ENCODE results near the gene FAM107B. TPM values are rescaled to one million over a fixed set of nuclear protein-coding genes. Genes with fewer than 3 reads are reported as not detected.

FAM107B gene
- total and polyA plus RNA-seq, 2 experiments from 2014 or later, result 3.4 to 5.2 TPM

GRCh38 chr10:14658331-14659127 lies 116.2 kb downstream of the FAM107B start:
- Histone ChIP-seq H4K20me1 (ENCODE audit: insufficient read depth) (no peaks in the 10 kb centered on the region), H3K27ac (peak overlapping the region; percentile 27), H3K4me2 (ENCODE audit: unreplicated experiment) (peak overlapping the region; percentile 34), H3K4me3 (peak overlapping the region; percentile 41), H3K36me3 (ENCODE audit: low read depth) (no peaks in the 10 kb centered on the region), H3K27me3 (replicated peaks; ENCODE audit: insufficient read depth) (no peaks in the 10 kb centered on the region), H3K9ac (no peak overlapping the region), H3K79me2 (ENCODE audit: insufficient read depth) (no peaks in the 10 kb centered on the region), H3F3A (ENCODE audit: insufficient read depth) (peaks cover 25% of the 10 kb centered on the region), H3K9me3 (ENCODE audit: low read depth) (no peaks in the 10 kb centered on the region), H2AFZ (no peak overlapping the region), H3K9me2 (ENCODE audit: insufficient read depth) (no peaks in the 10 kb centered on the region), H3K4me1 (ENCODE audit: insufficient read depth) (peaks cover 35% of the 10 kb centered on the region)
- in situ Hi-C loops (cut with MboI), result no loop called here
- no peak for TF ChIP-seq EZH2 (IDR thresholded peaks at IDR 0.05; ENCODE audit: insufficient read depth, poor library complexity, severe bottlenecking)
- no peak for TF ChIP-seq EZH2phosphoT487 (IDR thresholded peaks at IDR 0.05; ENCODE audit: insufficient read depth, low read depth)
- 22 to 25% methylated on average over 7 of the region's 7 CpGs for WGBS, 2 experiments (ENCODE audit: low coverage in 1 of 2, low lambda C conversion rate in 2 of 2, missing lambda C conversion rate in 2 of 2)
- peak; percentile 78 for DNase-seq

- Histone ChIP-seq H3K27me3 (replicated peaks; ENCODE audit: insufficient read depth) (no peaks in the 10 kb centered on the region), H3K9me2 (ENCODE audit: insufficient read depth) (no peaks in the 10 kb centered on the region), H3F3A (ENCODE audit: insufficient read depth) (peaks cover 33% of the 10 kb centered on the region), H2AFZ (no peak overlapping the region), H4K20me1 (ENCODE audit: insufficient read depth) (no peaks in the 10 kb centered on the region), H3K79me2 (ENCODE audit: insufficient read depth) (no peaks in the 10 kb centered on the region), H3K9ac (no peak overlapping the region), H3K4me3 (no peak overlapping the region), H3K9me3 (ENCODE audit: low read depth) (no peaks in the 10 kb centered on the region), H3K36me3 (ENCODE audit: low read depth) (no peaks in the 10 kb centered on the region), H3K27ac (no peak overlapping the region), H3K4me1 (ENCODE audit: insufficient read depth) (peaks cover 39% of the 10 kb centered on the region), H3K4me2 (ENCODE audit: unreplicated experiment) (no peak overlapping the region)
- DNase-seq, result no peak
- 78 to 83% methylated on average over 7 of the region's 7 CpGs for WGBS, 2 experiments (ENCODE audit: low coverage in 1 of 2, low lambda C conversion rate in 2 of 2, missing lambda C conversion rate in 2 of 2)
- no peak for TF ChIP-seq EZH2phosphoT487 (IDR thresholded peaks at IDR 0.05; ENCODE audit: insufficient read depth, low read depth)
- no peak for TF ChIP-seq EZH2 (IDR thresholded peaks at IDR 0.05; ENCODE audit: insufficient read depth, poor library complexity, severe bottlenecking)
- in situ Hi-C loops (cut with MboI), result no loop called here
These were observed 118.5 kb downstream of the FAM107B start for GRCh38 chr10:14656052-14656730.

GRCh38 chr10:14654821-14655382 lies 119.8 kb downstream of the FAM107B start:
- no peaks in the 10 kb centered on the region for H4K20me1 ChIP-seq (ENCODE audit: insufficient read depth)
- H3K9ac ChIP-seq, result no peak overlapping the region
- 45 to 47% methylated on average over 3 of the region's 3 CpGs for WGBS, 2 experiments (ENCODE audit: low coverage in 1 of 2, low lambda C conversion rate in 2 of 2, missing lambda C conversion rate in 2 of 2)
- no peaks in the 10 kb centered on the region for H3K9me2 ChIP-seq (ENCODE audit: insufficient read depth)
- H2AFZ ChIP-seq, result no peak overlapping the region
- no peak for DNase-seq
- H3K4me2 ChIP-seq (ENCODE audit: unreplicated experiment), result no peak overlapping the region
- no peaks in the 10 kb centered on the region for H3K9me3 ChIP-seq (ENCODE audit: low read depth)
- in situ Hi-C loops (cut with MboI), result no loop called here
- H3K4me1 ChIP-seq (ENCODE audit: insufficient read depth), result peaks cover 37% of the 10 kb centered on the region
- H3K27ac ChIP-seq, result no peak overlapping the region
- TF ChIP-seq EZH2 (IDR thresholded peaks at IDR 0.05; ENCODE audit: insufficient read depth, poor library complexity, severe bottlenecking), result no peak
- TF ChIP-seq EZH2phosphoT487 (IDR thresholded peaks at IDR 0.05; ENCODE audit: insufficient read depth, low read depth), result no peak
- H3K79me2 ChIP-seq (ENCODE audit: insufficient read depth), result no peaks in the 10 kb centered on the region
- H3K27me3 ChIP-seq (replicated peaks; ENCODE audit: insufficient read depth), result no peaks in the 10 kb centered on the region
- no peak overlapping the region for H3K4me3 ChIP-seq
- peaks cover 33% of the 10 kb centered on the region for H3F3A ChIP-seq (ENCODE audit: insufficient read depth)
- no peaks in the 10 kb centered on the region for H3K36me3 ChIP-seq (ENCODE audit: low read depth)

GRCh38 chr10:14653271-14654161 lies 121.2 kb downstream of the FAM107B start:
- WGBS, 2 experiments (ENCODE audit: low coverage in 1 of 2, low lambda C conversion rate in 2 of 2, missing lambda C conversion rate in 2 of 2), result 17 to 22% methylated on average over 8 of the region's 8 CpGs

More at GRCh38 chr10:14653271-14654161, 121.2 kb downstream of the FAM107B start:
- Histone ChIP-seq H3K9ac (peak overlapping the region; percentile 62), H3K4me3 (peak overlapping the region; percentile 40), H3K4me1 (ENCODE audit: insufficient read depth) (peaks cover 25% of the 10 kb centered on the region), H3K27ac (peak overlapping the region; percentile 72), H3K9me3 (ENCODE audit: low read depth) (no peaks in the 10 kb centered on the region), H3K4me2 (ENCODE audit: unreplicated experiment) (peak overlapping the region; percentile 64), H3K9me2 (ENCODE audit: insufficient read depth) (no peaks in the 10 kb centered on the region), H2AFZ (peak overlapping the region; percentile 51), H4K20me1 (ENCODE audit: insufficient read depth) (no peaks in the 10 kb centered on the region), H3K79me2 (ENCODE audit: insufficient read depth) (no peaks in the 10 kb centered on the region), H3K27me3 (replicated peaks; ENCODE audit: insufficient read depth) (no peaks in the 10 kb centered on the region), H3F3A (ENCODE audit: insufficient read depth) (peaks cover 26% of the 10 kb centered on the region), H3K36me3 (ENCODE audit: low read depth) (no peaks in the 10 kb centered on the region)
- DNase-seq, result peak; percentile 89
- TF ChIP-seq EZH2 (IDR thresholded peaks at IDR 0.05; ENCODE audit: insufficient read depth, poor library complexity, severe bottlenecking), result no peak
- no peak for TF ChIP-seq EZH2phosphoT487 (IDR thresholded peaks at IDR 0.05; ENCODE audit: insufficient read depth, low read depth)
- in situ Hi-C loops (cut with MboI), result no loop called here

Data from GM23248 (cell line).